ENCODE data around the gene FLNB.
A peak's percentile ranks its signal among the peaks of the same experiment; 100 is the strongest.
"Not testable (repeated sequence)": the region's sequence is repeated elsewhere in the genome, so short reads cannot be mapped to it uniquely, and the experiment has no call there.

Gene FLNB

DNA sequence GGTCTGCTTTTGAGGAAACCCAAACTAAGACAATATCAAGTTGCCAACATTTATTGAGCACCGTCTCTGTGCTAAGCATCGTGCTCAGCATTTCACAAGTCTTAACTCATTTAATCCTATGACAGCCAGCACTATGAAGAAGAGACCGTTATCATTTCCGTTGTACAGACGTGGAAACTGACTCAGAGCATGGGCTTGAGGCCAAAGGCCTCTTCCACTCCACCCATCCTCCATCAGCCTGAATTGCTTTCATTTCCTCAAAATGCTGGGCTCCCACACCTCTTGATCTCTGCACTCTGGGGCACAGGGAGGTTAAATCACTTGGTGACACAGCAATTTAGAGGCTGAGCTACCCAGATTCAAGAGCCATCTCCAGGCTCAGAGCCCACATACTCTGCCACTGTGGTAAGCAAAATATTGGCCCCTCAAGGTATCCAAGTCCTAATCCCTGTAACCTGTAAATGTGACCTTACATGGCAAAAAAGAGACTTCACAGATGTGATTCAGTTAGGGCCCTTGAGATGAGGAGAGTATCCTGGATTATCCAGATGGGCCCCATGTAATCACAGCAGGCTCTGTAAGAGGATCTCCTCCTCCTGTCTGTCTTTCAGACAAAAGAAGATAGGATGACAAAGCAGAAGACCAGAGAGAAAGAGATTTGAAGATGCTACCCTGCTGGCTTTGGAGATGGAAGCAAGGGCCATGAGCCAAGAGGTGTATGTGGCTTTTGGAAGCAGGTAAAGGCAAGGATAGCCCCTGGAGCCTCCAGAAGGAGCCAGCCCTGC, 24.3 kb upstream of the FLNB start:
- DNase-seq, result peak; percentile 42

DNA sequence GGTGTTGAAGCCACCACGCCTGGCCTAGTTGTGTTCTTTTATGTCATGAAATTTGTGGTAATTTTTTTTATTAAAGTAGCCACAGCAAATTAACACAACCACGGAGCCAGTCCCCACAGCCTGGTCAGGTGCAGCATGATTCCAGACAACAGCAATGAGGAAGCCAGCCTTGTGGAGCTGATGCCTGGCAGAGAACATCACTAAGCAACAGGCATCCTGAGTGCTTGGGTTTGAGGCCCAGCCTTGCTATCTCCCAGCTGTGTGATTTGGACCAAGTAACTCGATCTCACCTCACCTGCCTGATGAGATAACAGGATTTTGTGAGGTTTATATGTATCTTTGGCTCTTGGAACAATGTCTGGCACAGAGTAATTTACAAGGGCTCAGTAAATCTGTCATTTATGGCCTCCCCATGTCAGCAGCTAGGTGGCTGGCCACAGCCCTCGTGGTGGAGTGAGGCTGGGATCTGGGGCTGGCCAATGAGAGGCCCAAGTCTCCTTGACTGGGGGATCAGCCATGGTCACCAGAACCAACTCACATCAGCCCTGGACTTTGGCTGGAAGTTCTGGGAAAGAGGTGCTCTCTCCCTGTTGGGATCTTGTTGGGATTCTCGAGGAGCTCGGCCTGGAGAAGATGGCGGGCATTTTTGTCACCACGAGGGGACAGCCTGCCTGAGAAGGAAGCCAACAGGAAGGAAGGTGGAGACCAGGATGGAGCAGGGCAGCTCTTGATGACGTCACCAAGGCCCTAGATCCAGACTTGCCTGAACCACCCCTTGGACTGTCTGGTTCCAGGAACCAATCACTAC, 22.8 kb upstream of the FLNB start:
- no peak for DNase-seq

DNA sequence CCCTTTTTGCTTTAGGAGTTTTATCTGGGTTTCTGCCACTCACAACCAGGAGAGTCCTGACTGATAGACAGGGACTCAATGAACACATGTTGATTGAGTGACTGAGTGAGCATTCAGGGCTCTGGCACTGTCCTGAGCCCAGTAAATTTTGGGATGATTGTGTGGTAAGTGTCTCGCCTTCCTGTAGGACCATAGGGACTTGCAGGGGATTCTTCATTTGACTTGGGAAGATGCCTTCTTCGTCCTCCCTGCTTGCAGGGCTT, 22.3 kb upstream of the FLNB start:
- DNase-seq, result no peak

DNA sequence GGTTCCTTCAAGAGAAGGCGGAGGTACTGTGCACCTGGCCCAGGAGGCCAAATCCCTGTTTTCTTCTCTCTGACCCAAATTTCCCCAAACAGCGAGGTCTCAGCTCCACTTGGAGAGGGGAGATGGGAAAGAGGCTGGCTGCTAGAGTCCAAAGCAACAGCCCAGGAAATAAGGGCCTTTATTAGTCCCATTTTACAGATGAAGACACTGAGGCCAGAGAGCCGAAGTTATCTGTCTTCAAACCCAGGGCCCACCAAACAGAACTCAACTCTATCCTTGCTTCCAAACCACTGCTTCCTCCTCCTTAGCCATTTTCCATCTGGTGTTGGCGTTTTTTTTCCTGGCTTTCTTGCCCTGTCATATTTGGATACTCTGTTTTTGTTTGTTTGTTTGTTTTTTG, 22.0 kb upstream of the FLNB start:
- no peak for DNase-seq

DNA sequence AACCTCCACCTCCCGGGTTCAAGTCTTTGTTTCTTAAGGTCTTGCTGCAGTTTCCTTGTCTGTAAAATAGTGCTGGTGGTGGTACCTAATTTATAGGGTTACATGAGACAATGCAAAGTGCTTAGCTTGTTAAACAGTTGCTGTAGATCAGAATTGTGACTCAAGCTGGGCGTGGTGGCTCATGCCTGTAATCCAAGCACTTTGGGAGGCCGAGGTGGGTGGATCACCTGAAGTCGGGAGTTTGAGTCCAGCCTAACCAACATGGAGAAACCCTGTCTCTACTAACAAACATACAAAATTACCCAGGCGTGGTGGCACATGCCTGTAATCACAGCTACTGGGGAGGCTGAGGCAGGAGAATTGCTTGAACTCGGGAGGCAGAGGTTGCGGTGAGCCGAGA, 19.0 kb upstream of the FLNB start:
- not testable (repeated sequence) for DNase-seq

DNA sequence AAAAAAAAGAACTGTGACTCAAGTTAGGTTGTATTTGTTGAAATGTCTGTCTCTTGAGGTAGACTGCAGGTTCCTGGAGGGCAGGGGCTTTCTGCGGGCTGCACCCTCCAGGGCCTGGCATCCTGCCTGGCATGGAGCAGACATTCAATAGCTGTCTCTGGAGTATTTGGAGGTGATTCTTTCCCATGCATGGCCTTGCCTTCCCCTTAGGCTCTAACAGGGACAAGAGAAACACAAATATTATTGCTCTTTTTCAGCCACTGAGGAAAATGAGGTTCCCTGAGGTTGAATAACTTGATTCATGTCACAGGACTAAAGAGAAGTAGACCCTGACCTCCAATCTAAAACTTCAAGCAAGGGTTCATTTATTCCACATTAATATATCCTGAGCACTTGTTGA, 18.6 kb upstream of the FLNB start:
- no peak for DNase-seq

DNA sequence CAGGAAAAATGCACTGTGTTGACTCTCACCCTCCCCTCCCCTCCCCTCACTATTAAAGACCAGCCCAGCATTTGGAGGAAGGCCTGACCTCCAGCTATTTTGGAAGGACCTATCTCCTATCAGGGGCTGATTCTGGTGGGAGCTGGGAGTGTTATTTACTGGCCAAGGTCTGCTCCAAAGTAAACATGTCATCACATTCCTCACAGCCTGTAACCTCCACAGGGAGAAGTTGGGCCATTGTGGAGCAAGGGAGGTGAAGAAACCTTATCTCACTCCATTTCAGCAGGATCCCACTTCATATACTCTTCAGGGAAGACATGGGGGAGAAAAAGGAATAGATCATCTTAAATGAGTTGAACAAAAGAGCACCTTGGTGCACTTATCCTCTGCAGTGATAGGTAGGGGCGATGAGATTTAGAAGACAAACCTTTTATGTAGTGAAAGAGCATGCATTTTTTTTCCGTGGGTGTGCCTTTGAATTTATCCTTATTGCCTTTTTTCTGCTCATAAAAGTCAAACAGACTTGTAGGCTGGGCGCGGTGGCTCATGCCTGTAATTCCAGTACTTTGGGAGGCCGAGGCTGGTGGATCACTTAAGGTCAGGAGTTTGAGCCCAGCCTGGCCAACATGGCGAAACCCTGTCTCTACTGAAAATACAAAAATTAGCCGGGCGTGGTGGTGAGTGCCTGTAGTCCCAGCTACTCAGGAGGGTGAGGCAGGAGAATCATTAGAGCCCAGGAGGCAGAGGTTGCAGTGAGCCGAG, 15.6 kb upstream of the FLNB start:
- DNase-seq, result no peak

DNA sequence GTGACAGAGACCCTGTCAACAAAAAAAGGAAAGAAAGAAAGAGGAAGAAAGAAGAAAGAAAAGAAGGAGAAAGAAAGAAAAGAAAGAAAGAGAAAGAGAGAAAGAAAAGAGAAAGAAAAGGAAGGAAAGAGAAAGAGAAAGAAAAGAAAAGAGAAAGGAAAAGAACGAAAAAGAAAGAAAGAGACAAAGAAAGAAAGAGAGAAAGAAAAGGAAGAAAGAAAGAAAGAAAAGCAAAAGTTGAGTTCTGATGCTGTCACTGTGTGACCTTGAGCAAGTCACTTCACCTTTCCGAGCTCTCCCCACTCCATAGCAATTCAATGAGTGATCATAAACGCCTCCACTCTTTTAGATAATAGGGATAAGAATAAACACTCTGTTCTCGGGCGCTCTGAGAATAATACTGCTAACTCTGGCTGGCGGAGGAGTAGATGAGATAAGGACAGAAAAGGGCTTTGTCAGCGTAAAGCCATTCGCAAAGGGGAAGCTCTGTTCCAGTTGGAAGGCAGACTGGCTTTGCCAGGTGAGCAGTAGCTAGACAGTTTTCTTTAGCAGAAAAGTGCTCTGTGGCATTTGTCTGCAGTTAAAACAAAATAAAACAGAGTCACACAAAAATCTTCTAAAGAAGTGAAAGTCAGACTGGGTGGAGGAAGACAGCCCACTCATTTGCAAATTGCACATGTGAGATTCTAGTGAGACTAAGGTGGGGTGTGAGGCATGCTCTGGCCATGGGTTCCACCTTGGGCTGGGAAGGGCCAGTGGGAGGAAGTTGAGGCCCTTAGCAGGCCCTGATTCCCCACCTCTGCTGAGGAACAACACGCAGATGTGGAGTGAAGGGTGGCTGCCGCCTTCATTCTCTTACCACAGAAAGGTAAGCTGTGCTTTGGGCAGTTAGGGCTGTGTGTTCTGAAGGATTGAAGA, 9.6 kb upstream of the FLNB start:
- DNase-seq, result no peak

DNA sequence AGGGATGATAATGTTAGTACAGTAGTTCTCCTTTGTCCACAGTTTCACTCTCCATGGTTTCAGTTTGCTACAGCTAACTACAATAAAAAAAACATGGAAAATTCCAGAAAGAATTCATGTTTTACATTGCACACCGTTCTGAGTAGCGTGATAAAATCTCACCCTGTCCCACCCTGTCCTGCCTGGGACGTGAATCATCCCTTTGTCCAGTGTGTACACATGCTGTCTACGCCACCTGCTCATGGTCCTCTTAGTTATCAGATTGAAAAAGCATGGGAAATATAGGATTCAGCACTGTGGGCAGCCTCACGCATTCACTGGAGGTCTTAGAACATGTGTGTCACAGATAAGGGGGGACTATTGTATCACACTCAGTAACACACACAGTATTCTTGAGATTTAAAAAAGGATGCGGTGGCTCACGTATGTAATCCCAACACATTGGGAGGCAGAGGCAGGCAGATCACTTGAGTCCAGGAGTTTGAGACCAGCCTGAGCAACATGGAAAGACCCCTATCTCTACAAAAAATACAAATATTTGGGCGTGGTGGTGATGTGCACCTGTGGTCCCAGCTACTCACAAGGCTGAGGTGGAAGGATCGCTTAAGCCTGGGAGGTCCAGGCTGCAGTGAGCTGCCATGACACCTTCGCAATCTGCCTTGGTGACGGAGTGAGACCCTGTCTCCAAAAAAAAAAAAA, 8.7 kb upstream of the FLNB start:
- no peak for DNase-seq

DNA sequence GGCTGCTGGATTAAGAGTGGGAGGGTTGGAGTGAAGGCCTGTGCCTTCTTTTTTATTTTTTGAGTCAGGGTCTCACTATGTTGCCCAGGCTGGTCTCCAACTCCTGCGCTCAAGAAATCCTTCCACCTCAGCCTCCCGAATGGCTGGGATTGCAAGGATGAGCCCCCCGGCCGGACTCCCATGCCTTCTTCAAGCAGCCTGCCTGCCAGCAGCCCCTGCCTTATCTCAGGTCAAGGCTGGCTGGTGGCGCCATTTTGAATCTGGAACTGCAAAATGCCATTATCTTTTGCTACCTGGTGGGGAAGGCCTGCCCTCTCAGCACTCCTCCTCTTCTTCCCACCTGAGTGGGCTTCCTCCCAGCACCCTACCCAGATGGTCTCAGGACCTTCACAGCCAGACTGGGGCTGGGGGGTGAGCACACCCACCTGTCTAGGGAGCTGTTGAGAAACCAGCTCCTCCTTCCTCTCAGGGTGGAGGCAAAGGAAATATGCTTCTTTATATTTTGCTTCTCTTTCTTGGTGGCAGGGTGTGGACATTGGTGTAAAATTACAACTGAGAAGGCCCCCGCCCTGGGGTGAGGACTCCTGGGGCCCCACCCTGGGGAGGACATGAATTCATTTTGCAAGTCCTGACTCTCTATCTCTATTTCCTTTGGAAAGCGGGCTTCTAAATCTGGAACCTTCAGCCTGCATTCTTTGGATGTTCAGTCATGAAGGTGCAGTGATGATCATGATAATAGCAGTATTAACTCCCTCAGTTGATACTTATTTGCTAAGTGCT, 7.7 kb upstream of the FLNB start:
- no peak for DNase-seq

DNA sequence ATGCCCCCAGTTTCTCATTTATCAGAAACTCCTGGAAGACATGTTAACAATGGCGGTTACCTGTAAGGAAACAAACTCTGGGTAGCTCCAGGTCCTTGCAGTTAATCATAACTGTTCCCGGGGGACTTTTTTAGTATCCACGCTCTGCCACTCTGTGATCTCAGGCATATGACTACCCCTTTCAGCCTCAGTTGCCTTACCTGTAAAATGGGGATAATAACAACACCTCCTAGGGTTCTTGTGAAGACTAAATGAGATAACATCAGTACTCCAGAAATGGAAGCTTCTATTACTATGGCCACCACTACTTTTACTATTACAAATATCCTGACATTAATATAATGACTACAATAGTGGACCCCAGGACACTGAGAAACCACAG, 7.1 kb upstream of the FLNB start:
- no peak for DNase-seq

DNA sequence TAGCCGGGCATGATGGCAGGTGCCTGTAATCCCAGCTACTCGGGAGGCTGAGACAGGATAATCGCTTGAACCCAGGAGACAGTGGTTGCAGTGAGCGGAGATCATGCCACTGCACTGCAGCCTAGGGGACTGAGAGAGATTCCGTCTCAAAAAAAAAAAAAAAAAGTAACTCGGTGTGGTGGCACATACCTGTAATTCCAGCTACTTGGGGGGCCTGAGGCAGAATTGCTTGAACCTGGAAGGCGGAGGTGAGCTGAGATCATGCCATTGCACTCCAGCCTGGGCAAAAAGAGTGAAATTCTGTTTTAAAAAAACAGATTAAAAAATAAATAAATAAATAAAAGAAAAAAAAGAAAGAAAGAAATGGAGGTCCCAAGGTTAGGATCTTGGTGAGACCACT, 6.2 kb upstream of the FLNB start:
- DNase-seq, result no peak

DNA sequence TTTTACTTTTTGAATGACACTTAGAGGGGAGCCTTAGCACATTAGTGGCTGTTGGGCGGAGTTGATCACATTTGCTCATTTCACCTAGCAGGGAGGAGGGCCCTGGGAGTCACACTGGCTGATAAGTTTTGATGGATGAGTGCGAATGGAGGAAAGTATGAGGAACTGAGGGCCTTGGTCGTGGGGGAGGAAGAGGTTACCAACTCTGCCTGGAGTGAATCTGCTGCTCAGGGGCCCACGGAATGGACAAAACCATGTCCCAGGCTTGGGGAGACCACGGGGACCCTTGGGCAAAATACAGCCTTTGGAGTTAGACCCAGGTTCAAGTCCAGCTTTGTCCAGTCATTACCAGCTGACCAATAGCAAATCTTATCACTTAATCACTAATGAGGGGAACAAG, 5.1 kb upstream of the FLNB start:
- DNase-seq, result no peak

DNA sequence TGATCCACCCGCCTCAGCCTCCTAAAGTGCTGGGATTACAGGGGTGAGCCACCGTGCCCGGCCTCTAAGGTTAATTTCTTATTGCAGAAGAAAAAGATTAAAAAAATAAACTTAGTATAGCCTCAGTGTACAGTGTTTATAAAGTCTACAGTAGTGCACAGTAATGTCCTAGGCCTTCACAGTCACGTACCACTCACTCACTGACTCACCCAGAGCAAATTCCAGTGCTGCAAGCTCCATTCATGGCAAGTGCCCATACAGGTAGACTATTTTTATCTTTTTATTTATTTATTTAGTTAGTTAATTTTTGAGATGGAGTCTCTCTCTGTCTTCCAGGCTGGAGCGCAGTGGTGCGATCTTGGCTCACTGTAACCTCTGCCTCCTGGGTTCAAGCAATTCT, 3.2 kb upstream of the FLNB start:
- DNase-seq, result peak; percentile 14

DNA sequence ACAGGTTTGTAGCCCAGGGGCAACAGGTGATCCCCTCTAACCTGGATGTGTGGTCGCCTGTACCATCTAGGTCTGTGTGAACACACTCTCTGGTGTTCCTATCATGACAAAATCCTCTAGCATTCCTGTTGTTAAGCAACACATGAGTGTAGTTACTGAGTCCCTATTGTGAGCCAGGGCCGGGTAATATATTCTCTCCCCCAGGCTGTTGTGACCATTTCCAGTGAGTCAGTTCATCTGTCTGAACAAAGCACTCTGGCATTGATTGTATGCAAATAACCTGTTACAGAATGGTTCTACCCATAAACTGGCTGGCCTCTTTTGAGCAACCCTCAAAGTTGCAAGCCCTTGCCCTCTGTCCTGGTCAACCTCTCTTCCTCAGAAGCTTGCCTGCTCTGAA, 2.6 kb upstream of the FLNB start:
- DNase-seq, result peak; percentile 33

DNA sequence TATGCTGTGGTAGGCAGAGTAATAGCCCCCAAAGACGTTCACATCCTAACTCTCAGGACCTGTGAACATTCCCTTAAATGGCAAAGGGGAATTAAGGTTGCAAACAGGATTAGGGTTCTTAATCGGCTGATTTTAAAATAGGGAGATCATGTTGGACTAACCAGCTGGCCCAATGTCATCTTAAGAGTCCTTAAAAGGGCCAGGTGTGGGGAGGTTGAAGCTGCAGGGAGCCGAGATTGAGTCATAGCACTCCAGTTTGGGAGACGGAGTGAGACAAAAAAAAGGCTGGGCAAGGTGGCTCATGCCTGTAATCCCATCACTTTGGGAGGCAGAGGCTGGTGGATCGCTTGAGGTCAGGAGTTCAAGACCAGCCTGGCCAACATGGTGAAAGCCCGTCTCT, 1.6 kb upstream of the FLNB start:
- no peak for DNase-seq

DNA sequence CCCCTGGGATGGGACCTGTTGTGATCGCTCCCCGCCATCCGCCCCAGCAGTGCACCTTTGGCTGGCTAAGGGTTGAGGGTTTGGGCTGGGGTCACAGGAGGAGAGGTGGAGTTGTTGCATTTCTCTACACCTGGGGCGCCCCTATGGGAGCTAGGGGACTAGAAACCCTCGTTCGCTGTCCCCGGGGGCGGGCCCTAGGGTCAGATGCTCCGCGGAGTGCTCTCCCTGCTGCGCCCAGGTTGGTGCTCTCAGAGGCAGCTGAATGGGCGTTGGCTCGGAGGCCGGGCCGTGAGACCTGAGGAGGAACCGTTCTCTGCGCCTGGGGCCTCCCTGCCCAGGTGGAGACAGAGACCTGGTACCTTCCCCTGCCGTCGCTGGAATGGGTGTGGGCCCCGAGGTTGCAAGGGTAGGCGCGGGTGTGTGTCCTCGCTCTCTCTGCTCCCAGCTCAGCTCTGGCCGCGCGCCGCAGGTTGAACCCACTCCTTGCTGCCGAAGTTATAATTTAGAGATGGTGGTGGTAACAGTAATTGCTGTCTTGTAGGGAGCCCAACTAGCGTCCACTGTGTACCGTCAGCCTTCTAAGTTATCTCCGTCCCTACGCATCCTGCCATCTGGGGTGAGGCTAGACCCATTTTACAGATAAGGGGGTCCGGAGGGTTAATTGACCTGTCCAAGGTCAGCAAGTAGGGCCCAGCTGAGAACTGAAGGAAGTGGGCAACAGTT, 965 bp downstream of the FLNB start:
- no peak for DNase-seq

DNA sequence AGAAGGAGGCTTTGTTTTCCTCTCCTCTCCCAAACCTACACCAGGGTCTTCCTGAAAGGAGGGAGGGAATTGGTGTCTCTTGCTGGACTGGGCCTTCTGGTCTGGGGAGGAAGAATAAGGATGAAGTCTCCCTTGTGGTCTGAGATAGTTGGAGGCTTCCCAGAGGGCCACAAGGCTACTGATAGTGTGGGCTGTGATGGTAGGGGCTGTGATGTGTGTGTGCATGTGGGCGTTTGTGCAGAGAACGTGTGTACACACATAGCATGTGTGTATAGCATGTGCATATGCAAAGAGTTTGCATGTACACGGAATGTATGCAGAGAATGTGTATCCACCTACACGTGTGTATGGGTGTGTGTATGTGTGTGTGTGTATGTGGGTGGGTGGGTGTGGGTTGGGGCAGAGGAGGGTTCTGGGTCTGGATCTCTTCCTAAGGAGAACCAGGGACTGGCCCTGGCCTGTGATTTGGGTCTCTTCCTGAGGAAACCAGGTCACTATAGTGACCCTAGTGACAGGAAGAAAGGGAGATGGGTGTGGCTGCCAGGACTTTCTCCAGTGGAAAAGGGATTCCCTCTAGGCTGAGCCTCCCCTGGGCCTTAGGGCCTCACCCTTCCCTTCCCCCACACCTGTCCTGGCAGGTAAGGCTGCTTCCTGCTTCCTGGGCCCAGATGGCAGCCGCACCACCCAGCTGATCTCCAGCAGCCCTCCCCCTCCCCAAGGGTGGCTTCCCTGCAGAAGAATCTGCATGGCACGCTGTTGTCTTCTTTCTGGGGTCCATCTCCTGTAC, 1.7 kb downstream of the FLNB start:
- DNase-seq, result no peak

DNA sequence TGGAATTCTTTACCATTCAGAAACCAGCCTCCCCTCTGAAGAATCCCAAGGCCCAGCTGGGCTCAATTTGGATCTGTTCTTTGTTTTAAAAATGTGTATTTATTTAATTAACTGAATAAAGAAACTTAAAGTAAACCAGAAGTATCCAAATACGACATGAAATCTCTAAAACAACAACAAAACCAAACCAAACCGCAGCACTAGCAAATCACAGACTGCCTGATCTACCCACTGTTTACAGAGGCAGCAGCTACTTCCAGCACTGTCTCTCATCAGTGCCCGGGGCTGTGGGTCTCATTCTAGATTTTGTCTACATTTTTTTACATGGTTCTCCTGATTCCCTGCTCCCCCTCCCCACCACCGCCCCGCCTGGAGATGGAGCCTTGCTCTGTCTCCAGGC, 2.3 kb downstream of the FLNB start:
- DNase-seq, result no peak

DNA sequence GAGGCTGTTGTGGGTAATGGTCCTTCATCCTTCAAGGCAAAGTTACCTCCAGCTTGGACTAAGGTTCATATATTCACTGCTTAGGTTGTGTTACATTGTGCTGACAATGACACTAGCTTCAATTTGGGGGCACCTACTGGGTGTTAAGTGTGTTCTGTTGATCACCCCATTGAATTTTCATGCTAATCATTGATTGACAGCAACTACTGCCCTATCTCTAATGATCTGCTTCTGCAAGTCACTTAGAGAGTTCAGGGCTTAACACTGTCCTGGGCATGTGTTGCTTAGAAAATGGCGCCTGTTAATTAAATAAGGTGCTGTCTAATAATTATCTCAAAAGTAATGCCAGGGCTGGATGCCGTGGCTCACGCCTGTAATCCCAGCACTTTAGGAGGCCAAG, 3.4 kb downstream of the FLNB start:
- no peak for DNase-seq

Data from T1000 (cell line).